ENCODE data around the gene TWNK.
"Not testable (repeated sequence)": the region's sequence is repeated elsewhere in the genome, so short reads cannot be mapped to it uniquely, and the experiment has no call there.

The TWNK gene

DNA sequence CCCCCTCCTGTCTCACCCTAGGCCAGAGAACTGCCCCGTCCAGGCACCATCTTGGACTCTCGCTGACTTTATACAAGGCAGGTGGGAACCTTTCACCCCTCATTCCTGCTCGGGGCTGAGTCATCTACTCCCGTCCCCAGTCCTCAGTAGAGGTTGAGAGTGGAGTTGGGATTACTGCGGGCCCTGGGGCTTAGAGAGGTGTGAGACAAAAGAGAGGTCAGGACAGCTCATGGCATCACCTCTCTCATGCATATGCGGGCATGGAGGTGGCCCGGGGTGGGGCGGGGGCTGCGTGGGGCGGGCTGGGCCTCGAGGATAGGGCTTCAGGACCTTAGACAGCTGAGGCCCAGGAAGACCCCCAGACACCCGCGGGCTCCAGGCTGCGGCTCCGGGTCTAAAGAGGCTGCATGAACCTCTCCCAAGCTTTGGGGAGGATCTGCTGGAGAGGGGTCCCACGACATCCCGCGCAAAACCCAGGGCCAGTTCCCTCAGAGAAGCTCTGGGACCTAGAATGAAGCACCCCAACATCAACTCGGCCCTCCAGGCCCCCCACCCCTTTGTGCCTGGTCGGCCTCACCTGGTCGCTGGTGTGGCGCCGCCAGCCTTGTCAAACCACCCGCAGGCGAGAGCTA is 43.3 kb downstream of the TWNK start:
- no peak for DNase-seq (ENCODE audit: low read depth in 2 of 3, low spot score in 1 of 3)

DNA sequence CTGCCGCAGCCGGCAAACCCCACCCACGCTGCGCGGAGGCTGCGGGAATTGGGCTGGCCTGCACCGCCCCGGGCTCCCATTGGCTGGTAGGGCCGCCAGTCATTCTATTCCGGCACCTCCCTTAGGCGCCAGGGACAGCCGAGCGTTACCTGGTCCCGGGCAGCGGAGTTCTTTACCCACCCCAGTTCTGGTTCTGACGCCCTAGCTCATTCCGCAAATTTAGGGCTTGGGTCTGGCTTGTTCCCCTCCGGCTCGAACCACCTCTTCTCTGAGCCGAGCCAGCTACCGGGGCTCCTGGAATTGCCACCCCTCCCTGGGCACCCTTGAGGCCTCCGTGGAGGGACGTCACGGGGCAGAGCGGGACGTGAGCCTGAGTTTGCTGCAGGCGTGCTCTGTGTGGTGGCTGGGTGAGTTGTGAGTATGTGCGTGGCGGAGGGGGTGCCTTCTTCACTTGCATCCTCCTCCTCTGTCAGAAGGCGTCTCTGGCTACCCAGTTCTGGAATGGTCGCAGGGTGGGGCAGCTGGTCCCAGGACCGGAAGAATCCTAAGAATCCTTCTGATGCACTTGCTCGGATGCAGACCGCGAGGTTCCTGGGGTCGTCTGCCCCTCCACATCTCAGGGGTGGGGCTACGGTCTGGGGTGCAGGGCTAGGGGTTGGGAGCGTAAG is 43.9 kb downstream of the TWNK start, which contains the start of the genes PDZD7 and SFXN3:
TSS of gene PDZD7 (minus strand) at position 2 of the 668 bp plus-strand sequence. CDS start 910 bp downstream, outside the sequence.
TSS of gene SFXN3 (plus strand) at position 107 of the 668 bp plus-strand sequence. CDS start 3,461 bp downstream, outside the sequence.
- DNase-seq (ENCODE audit: low read depth in 2 of 3, low spot score in 1 of 3), result peak; percentile 93 to 97 (median 96)

DNA sequence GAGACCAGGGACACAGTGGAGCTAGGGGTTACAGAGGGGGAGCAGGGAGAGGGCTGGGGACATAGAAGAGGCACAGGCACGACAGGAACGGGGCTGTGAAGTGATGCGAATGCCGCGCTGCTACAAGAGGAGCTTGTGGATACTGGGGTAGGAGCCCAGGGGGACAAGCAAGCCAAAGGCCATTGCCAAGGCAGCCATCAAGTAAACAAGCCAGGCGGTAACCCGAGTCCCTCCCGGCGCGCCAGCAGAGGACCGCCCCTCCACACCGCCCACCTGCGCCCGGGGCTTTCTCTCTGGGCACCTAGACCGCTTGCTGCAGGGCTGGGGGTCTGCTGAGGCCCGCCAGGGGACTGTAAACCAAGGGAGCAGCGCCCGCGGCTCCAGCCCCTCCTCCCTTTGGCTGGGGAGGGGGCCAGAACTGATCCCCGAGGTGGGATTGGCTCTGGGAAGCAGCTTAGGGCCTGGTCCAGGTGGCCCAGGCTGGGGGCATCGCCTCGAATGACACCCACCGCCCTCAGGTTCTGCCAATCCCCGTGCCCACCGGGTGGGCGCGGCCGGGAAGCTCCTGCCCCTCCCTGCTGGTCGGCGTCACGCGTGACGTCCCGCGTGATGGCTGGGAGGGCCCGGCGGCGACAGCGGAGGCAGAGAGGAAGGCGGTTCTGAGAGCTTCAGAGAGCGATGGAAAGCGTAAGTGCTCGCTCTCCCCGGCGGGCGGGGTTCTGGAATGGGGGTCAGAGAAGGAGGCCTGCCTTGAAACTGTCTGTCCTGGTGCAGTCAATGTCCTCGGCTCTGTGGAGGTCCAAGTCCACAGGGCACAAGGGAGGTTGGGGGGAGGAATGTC is 44.7 kb downstream of the TWNK start:
- peak; percentile 49 to 60 (median 50) for DNase-seq (ENCODE audit: low read depth in 2 of 3, low spot score in 1 of 3)

DNA sequence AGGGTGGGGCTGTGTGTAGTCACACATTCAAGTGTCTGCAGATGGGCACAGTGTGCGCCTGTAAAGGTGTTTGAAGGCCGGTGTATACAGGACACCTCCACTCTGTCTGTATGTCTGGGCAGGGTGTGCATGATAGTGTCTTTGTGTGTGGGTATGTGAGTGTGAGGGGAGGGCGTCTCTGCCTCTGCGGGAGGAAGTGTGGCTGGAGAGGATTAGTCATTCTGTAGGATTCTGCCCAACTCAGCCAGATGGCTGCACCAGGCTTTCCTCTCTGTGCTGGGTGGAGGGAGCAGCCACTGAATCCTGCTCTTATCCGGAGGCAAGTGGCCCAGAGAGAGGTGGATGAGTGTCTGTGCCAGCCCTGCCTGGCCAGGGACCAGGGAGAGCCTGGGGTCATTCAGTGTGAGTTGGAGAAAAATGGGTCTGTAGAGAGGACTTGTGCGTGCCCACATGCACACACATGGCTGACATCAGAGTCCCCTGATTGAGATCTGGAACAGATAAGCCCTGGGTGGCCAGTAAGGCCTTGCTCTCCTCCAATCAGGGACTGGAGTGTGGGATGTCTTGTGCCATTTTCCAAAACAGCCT is 45.4 kb downstream of the TWNK start:
- peak; percentile 37 to 46 (median 45) for DNase-seq (ENCODE audit: low read depth in 2 of 3, low spot score in 1 of 3)

DNA sequence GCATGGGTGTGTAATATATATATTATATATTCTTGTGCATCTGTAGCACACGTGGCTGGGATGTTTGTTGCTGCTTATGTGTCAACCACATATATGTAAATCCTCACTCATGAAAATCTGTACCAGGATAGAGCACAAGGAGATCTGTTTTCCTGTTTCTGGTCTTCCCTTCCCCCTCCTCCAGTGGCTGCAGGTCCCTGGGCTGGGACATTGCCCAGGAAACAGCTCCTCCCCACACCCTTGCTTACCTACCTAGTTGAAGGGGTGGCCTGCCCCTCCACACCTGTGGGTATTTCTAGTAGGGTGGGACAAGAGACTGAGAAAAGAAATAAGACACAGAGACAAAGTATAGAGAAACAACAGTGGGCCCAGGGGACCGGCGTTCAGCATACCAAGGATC is 45.9 kb downstream of the TWNK start:
- no peak for DNase-seq (ENCODE audit: low read depth in 2 of 3, low spot score in 1 of 3)

DNA sequence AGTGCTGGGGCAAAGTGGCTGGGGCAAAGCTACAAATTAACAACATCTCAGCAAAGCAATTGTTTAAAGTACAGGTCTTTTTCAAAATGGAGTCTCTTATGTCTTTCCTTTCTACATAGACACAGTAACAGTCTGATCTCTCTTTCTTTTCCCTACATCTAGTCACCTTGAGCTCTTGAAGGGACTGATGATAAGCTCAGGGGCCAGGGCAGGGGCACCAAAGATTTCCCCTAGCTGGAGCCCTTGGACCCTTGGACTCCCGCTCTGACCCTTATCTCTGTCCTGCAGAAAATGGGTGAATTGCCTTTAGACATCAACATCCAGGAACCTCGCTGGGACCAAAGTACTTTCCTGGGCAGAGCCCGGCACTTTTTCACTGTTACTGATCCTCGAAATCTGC is 47.1 kb downstream of the TWNK start:
- not testable (repeated sequence) for DNase-seq (ENCODE audit: low read depth in 2 of 3, low spot score in 1 of 3)

DNA sequence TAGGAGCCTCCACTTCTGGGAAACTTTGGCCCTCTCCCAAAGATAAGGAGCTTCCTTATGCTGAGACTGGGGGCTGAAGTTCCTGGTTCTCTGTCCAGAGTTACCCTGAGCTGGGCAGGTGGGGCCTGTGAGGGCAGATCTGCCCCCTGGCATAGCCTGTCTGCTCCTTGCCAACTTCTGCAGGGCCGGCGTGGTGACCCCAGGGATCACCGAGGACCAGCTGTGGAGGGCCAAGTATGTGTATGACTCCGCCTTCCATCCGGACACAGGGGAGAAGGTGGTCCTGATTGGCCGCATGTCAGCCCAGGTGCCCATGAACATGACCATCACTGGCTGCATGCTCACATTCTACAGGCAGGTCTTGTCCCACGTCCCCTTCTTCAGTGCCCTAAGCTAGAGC is 48.0 kb downstream of the TWNK start:
- no peak for DNase-seq (ENCODE audit: low read depth in 2 of 3, low spot score in 1 of 3)

DNA sequence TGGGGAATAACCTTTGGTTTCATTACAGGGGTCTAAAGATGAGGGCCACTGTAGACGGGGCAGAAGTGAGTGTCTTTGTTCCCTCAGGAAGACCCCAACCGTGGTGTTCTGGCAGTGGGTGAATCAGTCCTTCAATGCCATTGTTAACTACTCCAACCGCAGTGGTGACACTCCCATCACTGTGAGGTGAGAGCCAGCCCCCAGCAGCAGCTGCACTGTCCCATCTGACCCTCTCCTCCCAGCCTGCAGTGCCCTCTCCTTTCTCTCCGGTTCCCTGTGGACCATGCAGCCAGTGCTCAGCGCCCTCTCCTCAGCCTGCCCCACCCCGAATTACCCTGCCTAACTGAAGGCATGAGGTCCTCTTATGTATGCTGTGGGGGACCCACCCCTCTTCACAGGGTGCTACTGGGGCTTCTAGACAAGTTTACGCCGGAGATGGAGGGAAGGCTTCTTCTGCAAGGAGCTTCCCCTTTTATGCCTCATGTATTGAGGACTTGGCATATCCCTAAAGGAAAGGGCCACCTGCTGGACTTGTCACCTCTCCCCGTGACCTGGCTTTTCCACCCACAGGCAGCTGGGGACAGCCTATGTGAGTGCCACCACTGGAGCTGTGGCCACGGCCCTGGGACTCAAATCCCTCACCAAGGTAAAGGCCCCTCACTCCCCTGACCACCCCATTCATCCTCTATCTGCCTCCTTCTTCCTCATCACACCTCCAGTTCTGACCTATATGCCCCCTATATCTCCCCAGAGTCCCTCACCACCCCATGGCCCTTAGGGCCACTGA is 48.8 kb downstream of the TWNK start:
- no peak for DNase-seq (ENCODE audit: low read depth in 2 of 3, low spot score in 1 of 3)

DNA sequence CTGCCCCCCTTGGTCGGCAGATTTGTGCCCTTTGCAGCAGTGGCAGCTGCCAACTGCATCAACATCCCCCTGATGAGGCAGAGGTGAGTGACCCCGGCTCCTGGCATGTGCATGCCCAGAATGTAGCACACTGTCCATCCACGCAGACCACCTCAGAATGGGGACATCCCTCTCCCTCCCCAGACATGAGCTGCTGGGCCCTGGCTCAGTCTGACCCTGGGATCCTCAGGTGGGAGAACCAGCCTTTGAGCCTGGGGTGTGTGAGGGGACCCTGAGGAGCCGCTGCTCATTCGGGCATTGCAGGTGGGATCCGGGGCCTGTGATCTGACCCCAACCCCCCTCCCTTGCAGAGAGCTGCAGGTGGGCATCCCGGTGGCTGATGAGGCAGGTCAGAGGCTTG is 49.4 kb downstream of the TWNK start:
- no peak for DNase-seq (ENCODE audit: low read depth in 2 of 3, low spot score in 1 of 3)

DNA sequence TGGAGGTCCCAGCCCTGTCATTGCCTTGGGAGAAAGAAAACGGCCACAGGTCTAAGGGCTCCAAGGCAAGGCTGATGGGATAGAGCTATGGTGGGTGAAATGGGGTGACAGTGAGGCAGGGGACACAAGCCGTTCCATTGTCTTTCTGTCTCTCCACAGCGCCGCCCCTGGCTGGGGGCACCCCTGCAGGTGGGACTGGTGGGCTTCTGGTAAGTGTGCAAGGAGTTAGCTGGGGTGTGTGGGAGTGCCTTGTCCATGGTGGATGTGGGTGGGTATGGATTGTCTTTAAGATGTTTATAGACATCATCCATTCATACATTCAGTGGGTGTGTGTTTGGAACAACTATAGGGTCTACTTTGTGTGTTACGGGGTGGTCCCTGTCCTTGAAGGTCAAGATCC is 51.1 kb downstream of the TWNK start:
- DNase-seq (ENCODE audit: low read depth in 2 of 3, low spot score in 1 of 3), result no peak

DNA sequence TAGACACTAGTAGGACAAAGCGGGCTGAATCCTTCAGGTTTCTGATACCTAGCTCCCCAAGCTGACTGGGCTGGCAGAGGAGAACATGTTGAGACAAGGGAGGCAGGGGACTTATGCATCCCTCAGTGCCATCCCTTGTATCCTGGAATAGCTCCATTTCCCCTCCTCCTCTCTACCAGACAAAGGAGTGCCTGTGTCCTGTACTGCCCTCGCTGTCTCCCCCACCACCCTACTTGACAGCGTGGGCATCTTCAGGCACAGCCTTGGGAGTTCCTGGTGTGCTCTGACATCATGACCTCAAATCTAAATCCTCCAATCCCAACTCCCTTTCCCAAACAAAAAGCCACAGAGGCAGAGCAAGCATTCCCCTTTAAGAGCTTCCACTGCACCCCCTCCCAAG is 52.7 kb downstream of the TWNK start:
- DNase-seq (ENCODE audit: low read depth in 2 of 3, low spot score in 1 of 3), result no peak

DNA sequence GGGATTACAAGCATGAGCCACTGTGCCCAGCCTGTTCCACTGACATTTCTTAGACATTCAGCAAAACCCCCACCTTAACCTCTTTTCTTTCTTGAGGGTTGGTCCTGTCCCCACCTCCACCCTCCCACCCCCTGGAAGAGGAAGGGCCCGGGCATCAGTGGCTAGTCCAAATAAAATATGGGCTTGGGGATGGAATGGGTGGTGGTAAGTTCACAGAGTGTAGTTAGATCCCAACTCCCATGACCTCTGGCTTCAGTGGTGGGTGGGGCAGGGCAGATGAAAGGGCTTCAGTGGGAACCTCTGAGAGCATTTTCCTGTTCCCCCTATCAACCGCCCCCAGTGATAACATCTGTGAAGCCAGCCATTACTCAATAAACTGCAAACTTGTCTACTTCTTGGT is 53.5 kb downstream of the TWNK start:
- no peak for DNase-seq (ENCODE audit: low read depth in 2 of 3, low spot score in 1 of 3)

DNA sequence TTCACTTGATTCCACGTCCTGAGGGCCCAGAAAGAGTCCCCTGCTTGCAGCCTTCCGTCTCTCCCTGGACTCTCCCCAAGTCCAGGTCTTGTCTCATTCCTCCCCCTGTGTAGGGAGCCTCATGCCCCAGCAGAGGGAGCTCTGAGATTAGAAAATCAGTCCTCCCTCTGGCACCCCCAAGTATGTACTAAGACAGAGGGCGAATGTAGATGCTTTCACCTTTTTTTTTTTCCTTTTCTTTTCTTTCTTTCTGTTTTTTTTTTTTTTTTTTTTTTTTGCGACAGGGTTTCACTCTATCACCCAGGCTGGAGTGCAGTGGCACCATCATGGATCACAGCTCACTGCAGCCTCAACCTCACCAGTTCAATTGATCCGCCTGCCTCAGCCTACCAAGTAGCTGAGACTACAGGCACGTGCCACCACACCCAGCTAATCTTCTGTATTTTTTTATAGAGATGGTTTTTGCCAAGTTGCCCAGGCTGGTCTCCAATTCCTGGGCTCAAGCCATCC is 54.0 kb downstream of the TWNK start:
- DNase-seq (ENCODE audit: low read depth in 2 of 3, low spot score in 1 of 3), result peak; percentile 42 to 70 (median 46)

DNA sequence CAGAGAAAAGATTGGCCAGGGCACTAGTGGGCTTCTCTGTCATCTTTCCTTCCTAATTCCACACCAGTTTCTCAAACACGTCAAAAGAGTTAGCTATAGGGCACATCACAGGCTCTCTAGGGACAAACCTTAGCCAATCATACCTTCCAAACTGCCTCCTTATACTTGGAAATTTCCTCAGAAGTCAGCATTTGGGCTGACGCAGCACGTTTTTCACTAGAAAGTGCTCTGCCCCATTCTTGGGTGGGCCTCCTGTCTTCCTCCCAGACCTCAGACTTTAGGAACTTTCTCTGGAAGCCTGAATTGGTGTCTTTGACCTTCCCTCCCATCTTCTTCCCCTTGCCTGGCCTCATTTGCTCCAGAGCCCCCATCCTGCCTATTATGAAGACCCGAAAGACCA is 54.8 kb downstream of the TWNK start:
- no peak for DNase-seq (ENCODE audit: low read depth in 2 of 3, low spot score in 1 of 3)

DNA sequence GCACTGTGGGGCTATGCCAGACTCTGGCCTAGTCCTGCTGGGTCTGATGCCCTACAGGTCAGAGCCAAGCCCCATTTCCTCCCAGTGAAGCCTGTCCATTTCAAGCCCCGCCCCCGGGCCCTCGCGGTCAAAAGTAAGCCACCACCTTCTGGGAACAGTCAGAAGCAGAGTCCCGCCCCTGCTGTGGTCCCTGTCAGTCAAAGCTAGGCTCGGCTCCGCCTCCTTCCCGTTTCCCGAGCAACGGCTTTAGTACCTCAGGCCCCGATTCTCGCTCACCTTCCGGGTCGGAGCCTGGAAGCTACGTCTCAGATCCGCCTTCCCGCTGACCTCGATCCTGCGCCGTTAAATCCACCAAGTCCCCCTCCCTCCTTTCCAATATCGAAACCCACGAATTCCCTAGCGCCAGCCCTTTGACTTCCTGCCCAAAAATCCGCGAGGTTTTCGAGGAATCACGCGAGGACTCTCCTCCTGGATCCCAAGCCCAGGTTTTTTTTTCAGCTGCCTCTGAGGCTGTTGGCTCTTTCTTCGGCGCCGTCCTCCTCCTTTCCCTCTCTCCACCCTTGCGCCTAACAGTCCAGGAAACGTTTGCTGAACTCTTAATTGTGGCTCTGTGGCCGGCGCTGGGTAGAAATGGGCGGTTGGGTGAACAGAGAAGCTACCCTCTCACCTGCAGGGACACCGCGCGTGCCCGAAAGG is 55.5 kb downstream of the TWNK start:
- peak; percentile 83 to 90 (median 90) for DNase-seq (ENCODE audit: low read depth in 2 of 3, low spot score in 1 of 3)

DNA sequence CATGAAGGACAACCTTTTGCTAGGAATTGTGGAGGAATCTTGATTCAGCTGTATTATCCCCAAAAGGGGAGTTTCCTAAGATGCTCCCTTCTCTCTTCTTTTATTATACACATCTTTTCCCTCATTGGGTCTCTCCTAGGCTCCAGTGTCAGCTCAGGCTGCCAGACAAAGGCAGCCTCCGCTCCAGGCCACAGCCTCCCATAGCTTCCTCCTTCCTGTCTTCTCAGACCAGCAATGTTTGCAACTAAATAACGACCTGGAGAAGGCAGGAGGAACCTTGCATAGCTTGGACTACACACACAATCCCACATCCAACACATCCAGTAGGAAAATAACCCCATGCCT is 56.0 kb downstream of the TWNK start:
- no peak for DNase-seq (ENCODE audit: low read depth in 2 of 3, low spot score in 1 of 3)
